Thyroid gland (tissue), 4 donors: Measurements from ENCODE around the gene PLB1. TPM values are rescaled to one million over a fixed set of nuclear protein-coding genes. Genes with fewer than 3 reads are reported as not detected.
A peak's percentile ranks its signal among the peaks of the same experiment; 100 is the strongest.

ENCODE experiments used
- DNase-seq, 2 donors: peaks; one replicate each; pipeline ENCODE4 v3.0.0-alpha.2; 2019
- H3K27ac ChIP-seq, 3 donors: fragments of 200-600 bp; sonication (generic); 1 replicate in 2 of 3; 2 replicates in 1 of 3; pipeline ENCODE4 v1.5.1; 2016 to 2019; ENCODE audit warnings: mild to moderate bottlenecking in 1 of 3, moderate library complexity in 1 of 3
- H3K27me3 ChIP-seq: fragments of 200-600 bp; sonication (generic); one replicate; pipeline ENCODE4 v1.5.1; 2019
- H3K36me3 ChIP-seq, 2 donors: fragments of 200-600 bp; sonication (generic); one replicate each; pipeline ENCODE4 v1.5.1; 2016 to 2019
- H3K4me1 ChIP-seq, 2 donors: fragments of 200-600 bp; sonication (generic); one replicate each; pipeline ENCODE4 v1.5.1; 2017 to 2019
- H3K4me3 ChIP-seq, 3 donors: fragments of 200-600 bp; sonication (generic); replicated peaks in 1 of 3; 1 replicate in 2 of 3; 2 replicates in 1 of 3; pipeline ENCODE4 v1.5.1; 2016; ENCODE audit warnings: mild to moderate bottlenecking in 1 of 3
- H3K9me3 ChIP-seq: fragments of 200-600 bp; sonication (generic); one replicate; pipeline ENCODE4 v1.5.1; 2017
- CTCF ChIP-seq, 6 experiments: fragments of 200-600 bp in 3 of 6; fragments of 450-650 bp in 3 of 6; sonication (generic) in 3 of 6; IDR thresholded peaks; one replicate each; pipeline ENCODE4 v1.5.1; 2016 to 2019; ENCODE audit warnings: antibody characterized with exemption in 6 of 6, mild to moderate bottlenecking in 2 of 6, inconsistent platforms in 1 of 6, moderate library complexity in 1 of 6
- POLR2A ChIP-seq, 2 donors: fragments of 450-650 bp; IDR thresholded peaks; one replicate each; pipeline ENCODE4 v1.6.1; 2017; ENCODE audit warnings: antibody characterized with exemption in 2 of 2, mild to moderate bottlenecking in 2 of 2, moderate library complexity in 1 of 2
- WGBS, 2 donors: methylation state at CpG; one replicate each; pipeline ENCODE4 v1.1.5; 2017; 5-methylcytosine and 5-hydroxymethylcytosine counted together
- intact Hi-C: fragments of 100-400 bp; cut with DNase I; formaldehyde crosslinking; loops from one replicate; pipeline ENCODE4 v1.15.1; 2023
- total RNA-seq, 4 donors: library from RNA; depleted of rRNA; stranded (reverse); fragments of >200 nt; gene quantifications; one replicate each; pipeline ENCODE4 v1.2.3, GENCODE V29; 2016

Gene PLB1
- total RNA-seq, 4 donors from 2014 or later: 1.2 to 3.3 (median 1.8) TPM

- no peak for DNase-seq
- Histone ChIP-seq H3K27ac (no peak overlapping the region), H3K27me3 (no peaks in the 10 kb centered on the region), H3K4me1 (no peaks in the 10 kb centered on the region), H3K36me3 (no peaks in the 10 kb centered on the region), H3K9me3 (no peaks in the 10 kb centered on the region), H3K4me3 (no peak overlapping the region)
- intact Hi-C loops: no loop called here
- 81 to 90% methylated on average over 6 of the region's 6 CpGs for WGBS, 2 donors
- TF ChIP-seq CTCF (IDR thresholded peaks at IDR 0.05) (no peak), POLR2A (IDR thresholded peaks at IDR 0.05) (no peak)
These were observed 61.7 kb downstream of the PLB1 start for GRCh38 chr2:28557389-28558131.

GRCh38 chr2:28558158-28558820, 62.4 kb downstream of the PLB1 start:
- Histone ChIP-seq H3K9me3 (no peaks in the 10 kb centered on the region), H3K4me3 (no peak overlapping the region), H3K27ac (no peak overlapping the region), H3K4me1 (no peaks in the 10 kb centered on the region), H3K36me3 (no peaks in the 10 kb centered on the region), H3K27me3 (no peaks in the 10 kb centered on the region)
- DNase-seq: no peak
- WGBS, 2 donors: 85 to 89% methylated on average over 5 of the region's 5 CpGs
- intact Hi-C loops: no loop called here
- TF ChIP-seq POLR2A (IDR thresholded peaks at IDR 0.05): no peak
- no peak for TF ChIP-seq CTCF (IDR thresholded peaks at IDR 0.05)

- DNase-seq: peak; percentile 66 to 67
- 35 to 38% methylated on average over 4 of the region's 4 CpGs for WGBS, 2 donors
- intact Hi-C loops: no loop called here
These were observed 63.1 kb downstream of the PLB1 start for GRCh38 chr2:28558918-28559317.

GRCh38 chr2:28563869-28564268, 68.0 kb downstream of the PLB1 start:
- Histone ChIP-seq H3K4me1 (peaks cover 0 to 4% of the 10 kb centered on the region in 2 donors), H3K9me3 (no peaks in the 10 kb centered on the region), H3K36me3 (no peaks in the 10 kb centered on the region), H3K4me3 (no peak overlapping the region), H3K27me3 (no peaks in the 10 kb centered on the region), H3K27ac (no peak overlapping the region)
- intact Hi-C loops: no loop called here
- no peak for DNase-seq
- whole genome bisulfite sequencing, 2 donors: 90 to 94% methylated on average over 1 of the region's 1 CpG
- no peak for TF ChIP-seq CTCF (IDR thresholded peaks at IDR 0.05)
- TF ChIP-seq POLR2A (IDR thresholded peaks at IDR 0.05): no peak

More at GRCh38 chr2:28558918-28559317, 63.1 kb downstream of the PLB1 start:
- no peaks in the 10 kb centered on the region for H3K9me3 ChIP-seq
- no peak overlapping the region for H3K4me3 ChIP-seq
- TF ChIP-seq CTCF (IDR thresholded peaks at IDR 0.05): no peak
- no peaks in the 10 kb centered on the region for H3K4me1 ChIP-seq
- no peak overlapping the region for H3K27ac ChIP-seq
- no peaks in the 10 kb centered on the region for H3K36me3 ChIP-seq
- H3K27me3 ChIP-seq: no peaks in the 10 kb centered on the region

GRCh38 chr2:28564346-28564745, 68.5 kb downstream of the PLB1 start:
- H3K27me3 ChIP-seq: no peaks in the 10 kb centered on the region
- DNase-seq: no peak
- no peak overlapping the region for H3K4me3 ChIP-seq
- WGBS, 2 donors: 93 to 100% methylated on average over 4 of the region's 4 CpGs
- TF ChIP-seq POLR2A (IDR thresholded peaks at IDR 0.05) (no peak), CTCF (IDR thresholded peaks at IDR 0.05) (no peak)
- peaks cover 0 to 4% of the 10 kb centered on the region in 2 donors for H3K4me1 ChIP-seq
- H3K27ac ChIP-seq: no peak overlapping the region
- no peaks in the 10 kb centered on the region for H3K9me3 ChIP-seq
- H3K36me3 ChIP-seq: no peaks in the 10 kb centered on the region
- intact Hi-C loops: no loop called here
